Stimulated activated CD8-positive, alpha-beta memory T cell treated with anti-CD3 and anti-CD28 coated beads, Interleukin-15, amount 100 ng/mL, for 24 hours (primary cell): Measurements from ENCODE around the gene NAA15.
"Not testable (repeated sequence)": the region's sequence is repeated elsewhere in the genome, so short reads cannot be mapped to it uniquely, and the experiment has no call there.

Experiments used
- DNase-seq: peaks from one replicate; pipeline ENCODE4 v3.0.0-alpha.2; 2020; ENCODE audit warnings: low read depth

Gene NAA15

GRCh38 chr4:139367421-139368090, 66.3 kb downstream of the NAA15 start:
- DNase-seq = no peak

- no peak for DNase-seq
Measured at GRCh38 chr4:139368998-139369397, 67.7 kb downstream of the NAA15 start.

GRCh38 chr4:139374251-139374650, 72.9 kb downstream of the NAA15 start:
- no peak for DNase-seq

GRCh38 chr4:139386421-139386820, 85.1 kb downstream of the NAA15 start:
- DNase-seq = no peak

GRCh38 chr4:139389102-139389501, 87.8 kb downstream of the NAA15 start:
- DNase-seq = no peak

- DNase-seq = no peak
Measured at GRCh38 chr4:139389991-139390390, 88.7 kb downstream of the NAA15 start.

- no peak for DNase-seq
Measured at GRCh38 chr4:139391731-139392130, 90.4 kb downstream of the NAA15 start.

GRCh38 chr4:139392797-139393196, 91.5 kb downstream of the NAA15 start:
- DNase-seq = no peak

GRCh38 chr4:139401368-139401767, 100.1 kb downstream of the NAA15 start:
- DNase-seq = no peak

- DNase-seq = no peak
Measured at GRCh38 chr4:139402436-139402835, 101.1 kb downstream of the NAA15 start.

- no peak for DNase-seq
Measured at GRCh38 chr4:139403462-139403861, 102.2 kb downstream of the NAA15 start.

GRCh38 chr4:139410312-139410711, 109.0 kb downstream of the NAA15 start:
- no peak for DNase-seq

GRCh38 chr4:139414671-139415210, 113.4 kb downstream of the NAA15 start:
- not testable (repeated sequence) for DNase-seq

- no peak for DNase-seq
Measured at GRCh38 chr4:139416073-139416673, 114.9 kb downstream of the NAA15 start.

- DNase-seq = no peak
Measured at GRCh38 chr4:139419388-139419914, 118.1 kb downstream of the NAA15 start.

GRCh38 chr4:139420652-139421051, 119.3 kb downstream of the NAA15 start:
- no peak for DNase-seq

GRCh38 chr4:139436122-139436521, 134.8 kb downstream of the NAA15 start:
- no peak for DNase-seq

GRCh38 chr4:139438141-139438540, 136.8 kb downstream of the NAA15 start:
- DNase-seq = no peak

GRCh38 chr4:139441029-139441428, 139.7 kb downstream of the NAA15 start:
- no peak for DNase-seq

- DNase-seq = no peak
Measured at GRCh38 chr4:139443661-139444060, 142.4 kb downstream of the NAA15 start.

- DNase-seq = not testable (repeated sequence)
Measured at GRCh38 chr4:139444881-139445280, 143.6 kb downstream of the NAA15 start.

- not testable (repeated sequence) for DNase-seq
Measured at GRCh38 chr4:139447078-139447477, 145.8 kb downstream of the NAA15 start.

GRCh38 chr4:139450586-139450985, 149.3 kb downstream of the NAA15 start:
- no peak for DNase-seq
